ENCODE data around the gene ADAMTS17.
A peak's percentile ranks its signal among the peaks of the same experiment; 100 is the strongest.

Gene ADAMTS17

DNA sequence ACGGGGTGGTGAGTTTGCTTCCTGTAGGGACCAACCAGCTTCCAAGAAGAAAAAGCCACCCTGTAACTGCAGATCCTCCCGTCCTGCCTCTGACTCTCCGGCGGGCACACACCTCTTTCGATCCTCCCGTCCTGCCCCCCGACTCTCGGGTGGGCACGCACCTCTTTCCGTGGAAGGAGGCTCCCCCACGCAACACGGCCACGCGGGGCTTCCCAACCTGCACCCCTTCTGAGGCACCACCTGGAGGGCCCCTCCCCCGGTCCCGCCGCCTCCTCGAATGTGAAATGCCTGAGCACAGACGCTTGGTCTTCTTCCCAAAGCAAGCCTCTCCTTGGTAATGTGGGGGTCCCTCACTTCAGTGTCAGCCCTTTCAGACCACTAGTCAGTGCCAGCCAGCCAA is 7.3 kb downstream of the ADAMTS17 start:
- TF ChIP-seq, protein P1, sequence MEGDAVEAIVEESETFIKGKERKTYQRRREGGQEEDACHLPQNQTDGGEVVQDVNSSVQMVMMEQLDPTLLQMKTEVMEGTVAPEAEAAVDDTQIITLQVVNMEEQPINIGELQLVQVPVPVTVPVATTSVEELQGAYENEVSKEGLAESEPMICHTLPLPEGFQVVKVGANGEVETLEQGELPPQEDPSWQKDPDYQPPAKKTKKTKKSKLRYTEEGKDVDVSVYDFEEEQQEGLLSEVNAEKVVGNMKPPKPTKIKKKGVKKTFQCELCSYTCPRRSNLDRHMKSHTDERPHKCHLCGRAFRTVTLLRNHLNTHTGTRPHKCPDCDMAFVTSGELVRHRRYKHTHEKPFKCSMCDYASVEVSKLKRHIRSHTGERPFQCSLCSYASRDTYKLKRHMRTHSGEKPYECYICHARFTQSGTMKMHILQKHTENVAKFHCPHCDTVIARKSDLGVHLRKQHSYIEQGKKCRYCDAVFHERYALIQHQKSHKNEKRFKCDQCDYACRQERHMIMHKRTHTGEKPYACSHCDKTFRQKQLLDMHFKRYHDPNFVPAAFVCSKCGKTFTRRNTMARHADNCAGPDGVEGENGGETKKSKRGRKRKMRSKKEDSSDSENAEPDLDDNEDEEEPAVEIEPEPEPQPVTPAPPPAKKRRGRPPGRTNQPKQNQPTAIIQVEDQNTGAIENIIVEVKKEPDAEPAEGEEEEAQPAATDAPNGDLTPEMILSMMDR (conservative IDR thresholded peaks at IDR 0.05; ENCODE audit: low read length): no peak
- TF ChIP-seq EZH2phosphoT487 (IDR thresholded peaks at IDR 0.05; ENCODE audit: borderline replicate concordance): no peak
- no peak overlapping the region for H2AFZ ChIP-seq (ENCODE audit: low read length)

DNA sequence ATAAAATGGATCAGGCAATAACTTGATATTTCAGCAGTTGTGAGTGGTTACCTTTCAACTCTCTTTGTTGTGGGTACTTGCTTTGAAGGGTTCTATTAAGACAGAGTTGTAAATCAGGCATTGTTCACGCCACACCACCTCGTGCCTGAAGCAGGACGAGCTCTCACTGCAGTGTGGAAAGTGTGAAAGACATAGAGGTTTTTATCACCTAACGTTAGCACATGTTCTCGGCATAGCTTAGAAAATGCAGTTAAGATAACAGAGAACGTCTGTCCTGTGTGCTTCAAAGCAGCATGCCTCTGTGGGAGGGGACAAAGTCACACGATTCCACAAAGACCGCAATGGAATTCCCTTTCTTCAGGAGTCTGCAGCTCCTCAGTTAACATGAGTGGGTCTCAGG is 7.8 kb downstream of the ADAMTS17 start:
- H3K4me3 ChIP-seq (ENCODE audit: low read length, poor library complexity, severe bottlenecking): peak overlapping the region; percentile 7
- no peak for TF ChIP-seq EZH2phosphoT487 (IDR thresholded peaks at IDR 0.05; ENCODE audit: borderline replicate concordance)
- H3K9ac ChIP-seq (ENCODE audit: low read depth, low read length, poor library complexity, severe bottlenecking): peak overlapping the region; percentile 37
- peaks cover 83% of the 10 kb centered on the region for H3K4me1 ChIP-seq (ENCODE audit: insufficient read depth, low read length, poor library complexity, severe bottlenecking)
- peaks cover 10% of the 10 kb centered on the region for H3F3A ChIP-seq (ENCODE audit: low read depth)
- H3K9me3 ChIP-seq (ENCODE audit: insufficient read depth, low read depth, low read length): no peaks in the 10 kb centered on the region
- no peaks in the 10 kb centered on the region for H4K20me1 ChIP-seq (ENCODE audit: insufficient read depth, low read length, poor library complexity, severe bottlenecking)
- 0 out of 2 replicates have a peak overlapping the region, but pooled peaks have one; percentile 5 for H2AFZ ChIP-seq (ENCODE audit: low read length)
- H3K27me3 ChIP-seq (ENCODE audit: insufficient read depth, low read length, poor library complexity, severe bottlenecking): no peaks in the 10 kb centered on the region
- no peaks in the 10 kb centered on the region for H3K9me2 ChIP-seq (replicated peaks; ENCODE audit: low read depth, low read length)
- H3K79me2 ChIP-seq (ENCODE audit: insufficient read depth, low read length): no peaks in the 10 kb centered on the region
- peak overlapping the region; percentile 31 for H3K4me2 ChIP-seq (ENCODE audit: low read depth, low read length, poor library complexity, severe bottlenecking)
- no peaks in the 10 kb centered on the region for H3K36me3 ChIP-seq (ENCODE audit: insufficient read depth, low read length)

More for the DNA sequence above, 7.3 kb downstream of the ADAMTS17 start:
- Histone ChIP-seq H3K9me3 (ENCODE audit: insufficient read depth, low read depth, low read length) (no peaks in the 10 kb centered on the region), H3F3A (ENCODE audit: low read depth) (peaks cover 10% of the 10 kb centered on the region), H3K4me2 (ENCODE audit: low read depth, low read length, poor library complexity, severe bottlenecking) (peak overlapping the region; percentile 31), H3K79me2 (ENCODE audit: insufficient read depth, low read length) (no peaks in the 10 kb centered on the region), H3K9ac (ENCODE audit: low read depth, low read length, poor library complexity, severe bottlenecking) (peak overlapping the region; percentile 37), H4K20me1 (ENCODE audit: insufficient read depth, low read length, poor library complexity, severe bottlenecking) (no peaks in the 10 kb centered on the region), H3K27me3 (ENCODE audit: insufficient read depth, low read length, poor library complexity, severe bottlenecking) (no peaks in the 10 kb centered on the region), H3K4me3 (ENCODE audit: low read length, poor library complexity, severe bottlenecking) (peak overlapping the region; percentile 7), H3K36me3 (ENCODE audit: insufficient read depth, low read length) (no peaks in the 10 kb centered on the region), H3K4me1 (ENCODE audit: insufficient read depth, low read length, poor library complexity, severe bottlenecking) (peaks cover 78% of the 10 kb centered on the region), H3K9me2 (replicated peaks; ENCODE audit: low read depth, low read length) (no peaks in the 10 kb centered on the region)

DNA sequence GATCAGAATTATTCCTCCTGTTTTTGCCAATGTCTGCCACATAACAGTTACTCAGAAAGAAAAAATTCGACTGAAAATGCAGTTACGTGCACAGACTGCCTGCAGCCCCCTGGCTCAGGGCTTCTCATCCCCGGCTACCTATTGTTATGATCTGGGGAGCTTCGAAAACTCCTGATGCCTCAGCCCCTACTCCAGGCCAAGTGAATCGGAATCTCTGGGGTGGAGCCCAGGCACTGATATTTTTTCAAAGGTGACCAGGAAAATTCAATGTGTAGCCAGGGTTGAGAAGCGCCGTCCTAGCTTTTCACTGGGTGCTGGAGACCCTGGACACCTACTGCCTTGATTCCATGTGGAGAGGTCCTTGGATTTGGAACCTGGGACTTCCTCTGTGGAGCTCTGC is 8.5 kb downstream of the ADAMTS17 start:
- Histone ChIP-seq H3K9ac (ENCODE audit: low read depth, low read length, poor library complexity, severe bottlenecking) (peak overlapping the region; percentile 37), H3F3A (ENCODE audit: low read depth) (peaks cover 10% of the 10 kb centered on the region), H4K20me1 (ENCODE audit: insufficient read depth, low read length, poor library complexity, severe bottlenecking) (no peaks in the 10 kb centered on the region)

More for the DNA sequence above, 8.5 kb downstream of the ADAMTS17 start:
- H3K9me3 ChIP-seq (ENCODE audit: insufficient read depth, low read depth, low read length): no peaks in the 10 kb centered on the region
- no peaks in the 10 kb centered on the region for H3K36me3 ChIP-seq (ENCODE audit: insufficient read depth, low read length)
- no peak overlapping the region for H2AFZ ChIP-seq (ENCODE audit: low read length)
- H3K4me2 ChIP-seq (ENCODE audit: low read depth, low read length, poor library complexity, severe bottlenecking): peak overlapping the region; percentile 3
- TF ChIP-seq, protein P1 (conservative IDR thresholded peaks at IDR 0.05; ENCODE audit: low read length): no peak
- no peak for TF ChIP-seq EZH2phosphoT487 (IDR thresholded peaks at IDR 0.05; ENCODE audit: borderline replicate concordance)
- peaks cover 89% of the 10 kb centered on the region for H3K4me1 ChIP-seq (ENCODE audit: insufficient read depth, low read length, poor library complexity, severe bottlenecking)
- no peak overlapping the region for H3K4me3 ChIP-seq (ENCODE audit: low read length, poor library complexity, severe bottlenecking)
- H3K9me2 ChIP-seq (replicated peaks; ENCODE audit: low read depth, low read length): no peaks in the 10 kb centered on the region
- H3K79me2 ChIP-seq (ENCODE audit: insufficient read depth, low read length): no peaks in the 10 kb centered on the region
- no peaks in the 10 kb centered on the region for H3K27me3 ChIP-seq (ENCODE audit: insufficient read depth, low read length, poor library complexity, severe bottlenecking)
